K562 (cell line): Measurements from ENCODE around the gene PHYKPL. TPM values are rescaled to one million over a fixed set of nuclear protein-coding genes. Genes with fewer than 3 reads are reported as not detected.

ENCODE experiments used
- CHD7 ChIP-seq: fragments of 200-600 bp; sonication (generic); IDR thresholded peaks from one replicate; pipeline ENCODE4 v1.6.1; 2012; ENCODE audit warnings: mild to moderate bottlenecking, low read depth, low read length, inconsistent platforms
- CREM ChIP-seq: IDR thresholded peaks from 2 replicates; pipeline ENCODE4 v1.6.1; 2014; ENCODE audit warnings: antibody characterized with exemption, low read depth
- ELF1 ChIP-seq: fragments of 200-800 bp; sonication (Bioruptor generic); IDR thresholded peaks from 2 replicates; pipeline ENCODE4 v1.6.1; 2016; ENCODE audit warnings: missing genetic modification characterization, missing compliant biosample characterization
- NFIX ChIP-seq: fragments of 250-450 bp; sonication (Bioruptor Pico); IDR thresholded peaks from 2 replicates; pipeline ENCODE4 v1.4.0; 2020; ENCODE audit warnings: low read depth, mild to moderate bottlenecking, moderate library complexity
- NUFIP1 ChIP-seq: fragments of 450-650 bp; IDR thresholded peaks from 2 replicates; pipeline ENCODE4 v1.6.1; 2018; ENCODE audit not compliant: partially characterized antibody
- RERE ChIP-seq: sonication (generic); formaldehyde crosslinking; IDR thresholded peaks from 2 replicates; pipeline ENCODE4 v1.8.0; 2023; ENCODE audit warnings: missing genetic modification reagents, mild to moderate bottlenecking, borderline replicate concordance
- TFAM ChIP-seq: fragments of 250-450 bp; sonication (Bioruptor Pico); conservative IDR thresholded peaks from 2 replicates; pipeline ENCODE4 v1.5.0; 2021; ENCODE audit warnings: mild to moderate bottlenecking, moderate library complexity
- ZKSCAN1 ChIP-seq: fragments of 150-350 bp; IDR thresholded peaks from 2 replicates; pipeline ENCODE4 v1.6.1; 2016; ENCODE audit warnings: low read depth, low read length
- ZKSCAN3 ChIP-seq: fragments of 250-450 bp; sonication (Bioruptor Pico); IDR thresholded peaks from 2 replicates; pipeline ENCODE4 v1.4.0; 2020
- ZNF197 ChIP-seq: fragments of 200-800 bp; sonication (Bioruptor generic); IDR thresholded peaks from 2 replicates; pipeline ENCODE4 v1.6.1; 2016; ENCODE audit warnings: low read depth, missing genetic modification characterization, missing compliant biosample characterization
- polyA plus RNA-seq, 8 experiments: library from polyadenylated mRNA; depleted of rRNA in 4 of 8; stranded (reverse) in 5 of 8; unstranded in 3 of 8; fragments of >200 nt; fragmentation: Nextera tagmentation in 2 of 8; fragmentation: Illumina TruSeq in 1 of 8; extraction: Ambion mirVana in 2 of 8; extraction: Trizol in 1 of 8; gene quantifications; 2 replicates each; pipeline versions ENCODE4 v1.2.1 to v1.2.3, GENCODE V29; 2011 to 2014; ENCODE audit warnings: inconsistent platforms in 1 of 8, missing spikeins in 1 of 8
- total RNA-seq, 7 experiments: library from RNA; depleted of rRNA in 6 of 7; stranded (reverse); fragments of >200 nt in 6 of 7; fragmentation: Illumina TruSeq in 2 of 7; extraction: Trizol in 2 of 7; gene quantifications; 2 replicates each; pipeline versions ENCODE4 v1.2.1 to v1.2.3, GENCODE V29; 2011 to 2021; ENCODE audit warnings: low replicate concordance in 1 of 7

The PHYKPL gene
- total and polyA plus RNA-seq, 9 of the 15 experiments (the other 6 are each of a cell fraction or from before 2014, with no cell fraction given) = 4.7 to 34.7 (median 18.6) TPM

DNA sequence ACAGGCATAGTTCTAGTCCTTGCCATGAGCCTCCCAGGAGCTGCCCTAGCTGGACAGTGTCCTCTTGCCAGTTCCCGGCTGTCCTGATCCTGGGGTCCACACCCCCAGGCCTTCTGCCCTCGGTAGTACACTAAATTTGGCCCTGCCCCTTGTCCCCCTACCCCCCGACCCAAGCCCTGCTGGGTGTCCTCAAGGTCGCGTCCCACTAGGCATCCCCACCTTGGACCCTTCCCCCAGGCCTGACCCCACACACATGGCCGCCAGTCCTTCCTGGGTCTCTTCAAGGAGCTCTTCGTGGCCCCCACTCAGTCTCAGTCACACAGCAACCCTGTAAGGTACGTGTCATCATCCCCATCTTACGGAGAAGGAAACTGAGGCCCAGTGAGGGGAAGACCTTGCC is 40.0 kb upstream of the PHYKPL start (continued):
- no peak for TF ChIP-seq CHD7
- no peak for TF ChIP-seq TFAM (CRISPR knock-in tag)
- no peak for TF ChIP-seq NUFIP1
- no peak for TF ChIP-seq ZKSCAN1
- TF ChIP-seq RERE (CRISPR knock-in tag) = no peak
- TF ChIP-seq CREM = no peak
- TF ChIP-seq ZNF197 (CRISPR knock-in tag) = no peak
- TF ChIP-seq ELF1 = no peak
- no peak for TF ChIP-seq ZKSCAN3 (CRISPR knock-in tag)
- no peak for TF ChIP-seq NFIX (CRISPR knock-in tag)
